IMR-90 (cell line): ENCODE data around the gene OSBPL9. TPM values are rescaled to one million over a fixed set of nuclear protein-coding genes. Genes with fewer than 3 reads are reported as not detected.

Experiments used
- ATAC-seq: fragments of 200-7000 bp; cut with Tn5 transposase; 2 replicates; pipeline ENCODE4 v1.9.1; 2020; ENCODE audit warnings: low read depth, mild to moderate bottlenecking, moderate library complexity
- BruUV-seq: library from RNA; stranded (reverse); fragments of 400-500 nt; replicated peaks from 2 replicates; lab custom pipeline; 2021; lab: Mats Ljungman, UMichigan
- CTCF ChIA-PET: fragments of 300-600 bp; formaldehyde crosslinking; extraction: SDS; loops from one replicate; lab custom pipeline; 2021; ENCODE audit warnings: antibody characterized with exemption; lab: Yijun Ruan, JAX
- POLR2A ChIA-PET: fragments of 300-600 bp; sonication (Branson Sonifier 250); formaldehyde crosslinking; loops from one replicate; lab custom pipeline; 2022; ENCODE audit warnings: antibody characterized with exemption; ENCODE audit not compliant: unreplicated experiment; lab: Charles Lee
- DNase-seq: peaks from one replicate; pipeline ENCODE4 v3.0.0; 2013
- H2AFZ ChIP-seq: replicated peaks from 2 replicates; pipeline ENCODE3; 2013; ENCODE audit warnings: low read length, mild to moderate bottlenecking; ENCODE audit not compliant: poor library complexity
- H2AK5ac ChIP-seq: 2 replicates; pipeline ENCODE4 v1.6.1; 2013; ENCODE audit warnings: low read depth, low read length, inconsistent platforms
- H2AK9ac ChIP-seq: replicated peaks from 2 replicates; pipeline ENCODE3; 2013; ENCODE audit warnings: mild to moderate bottlenecking, low read depth, low read length, moderate library complexity; ENCODE audit not compliant: poor library complexity
- H2BK120ac ChIP-seq: 2 replicates; pipeline ENCODE4 v1.6.1; 2013; ENCODE audit warnings: low read depth, low read length, inconsistent platforms
- H2BK15ac ChIP-seq: 3 replicates; pipeline ENCODE4 v1.6.1; 2013; ENCODE audit warnings: low read depth, low read length, inconsistent platforms
- H2BK20ac ChIP-seq: 2 replicates; pipeline ENCODE4 v1.6.1; 2013; ENCODE audit warnings: low read depth, mild to moderate bottlenecking, inconsistent platforms, low read length, moderate library complexity
- H2BK5ac ChIP-seq: 2 replicates; pipeline ENCODE4 v1.6.1; 2013; ENCODE audit warnings: mild to moderate bottlenecking, low read depth, low read length, inconsistent platforms; ENCODE audit not compliant: poor library complexity, severe bottlenecking
- H3K14ac ChIP-seq: replicated peaks from 2 replicates; pipeline ENCODE4 v1.6.1; 2013; ENCODE audit warnings: low read depth, low read length, inconsistent platforms
- H3K18ac ChIP-seq: 2 replicates; pipeline ENCODE4 v1.6.1; 2013; ENCODE audit warnings: low read depth, low read length, control low read depth
- H3K23ac ChIP-seq: 2 replicates; pipeline ENCODE4 v1.6.1; 2013; ENCODE audit warnings: low read depth, low read length, inconsistent platforms
- H3K27ac ChIP-seq: 2 replicates; pipeline ENCODE4 v1.5.1; 2013; ENCODE audit warnings: mild to moderate bottlenecking, control low read depth, low read length; ENCODE audit not compliant: insufficient read depth
- H3K27me3 ChIP-seq: 2 replicates; pipeline ENCODE4 v1.6.1; 2013; ENCODE audit warnings: low read length; ENCODE audit not compliant: control insufficient read depth, insufficient read depth
- H3K36me3 ChIP-seq: 2 replicates; pipeline ENCODE4 v1.6.1; 2013; ENCODE audit warnings: low read length, mixed read lengths; ENCODE audit not compliant: control insufficient read depth, insufficient read depth
- H3K4ac ChIP-seq: 2 replicates; pipeline ENCODE4 v1.6.1; 2013; ENCODE audit warnings: low read depth, low read length, inconsistent platforms
- H3K4me1 ChIP-seq: 2 replicates; pipeline ENCODE4 v1.6.1; 2013; ENCODE audit warnings: low read length, mixed read lengths; ENCODE audit not compliant: control insufficient read depth, insufficient read depth
- H3K4me2 ChIP-seq: 2 replicates; pipeline ENCODE4 v1.6.1; 2013; ENCODE audit warnings: low read depth, mild to moderate bottlenecking, control low read depth, low read length, moderate library complexity
- H3K4me3 ChIP-seq: 2 replicates; pipeline ENCODE4 v1.5.1; 2013; ENCODE audit warnings: low read depth, mild to moderate bottlenecking, control low read depth, low read length, moderate library complexity; ENCODE audit not compliant: insufficient read depth
- H3K56ac ChIP-seq: 2 replicates; pipeline ENCODE4 v1.6.1; 2013; ENCODE audit warnings: low read length, inconsistent platforms; ENCODE audit not compliant: insufficient read depth; ENCODE audit errors: extremely low read depth
- H3K79me1 ChIP-seq, 2 experiments: 2 replicates each; pipeline ENCODE4 v1.6.1; 2013; ENCODE audit warnings: low read length in 2 of 2, inconsistent platforms in 1 of 2, low read depth in 1 of 2
- H3K9ac ChIP-seq: 2 replicates; pipeline ENCODE4 v1.6.1; 2013; ENCODE audit warnings: low read depth, low read length, control low read depth
- H3K9me1 ChIP-seq: 2 replicates; pipeline ENCODE4 v1.6.1; 2013; ENCODE audit warnings: low read length, inconsistent platforms; ENCODE audit not compliant: insufficient read depth
- H3K9me3 ChIP-seq: 2 replicates; pipeline ENCODE4 v1.6.1; 2013; ENCODE audit warnings: low read length; ENCODE audit not compliant: control insufficient read depth, insufficient read depth
- H4K20me1 ChIP-seq: 2 replicates; pipeline ENCODE4 v1.6.1; 2013; ENCODE audit warnings: low read length, inconsistent platforms; ENCODE audit not compliant: insufficient read depth
- H4K5ac ChIP-seq: 2 replicates; pipeline ENCODE4 v1.6.1; 2013; ENCODE audit warnings: mild to moderate bottlenecking, low read depth, low read length, control low read depth
- H4K8ac ChIP-seq, 2 experiments: 2 replicates each; pipeline ENCODE4 v1.6.1; 2013; ENCODE audit warnings: low read depth in 2 of 2, low read length in 2 of 2, control low read depth in 1 of 2, inconsistent platforms in 1 of 2
- H4K91ac ChIP-seq: 2 replicates; pipeline ENCODE4 v1.6.1; 2013; ENCODE audit warnings: low read depth, low read length, inconsistent platforms; ENCODE audit not compliant: insufficient read depth
- WGBS, 2 experiments: methylation state at CpG; one replicate each; pipeline versions ENCODE4 v1.1.5 to v1.1.7; 2013; ENCODE audit warnings: missing lambda C conversion rate in 2 of 2; ENCODE audit not compliant: insufficient read length in 1 of 2; ENCODE audit errors: extremely low coverage in 2 of 2; 5-methylcytosine and 5-hydroxymethylcytosine counted together
- dilution Hi-C: fragments of 300-500 bp; cut with HindIII; formaldehyde crosslinking; loops from one replicate; pipeline ENCODE4 v1.14.3; 2018; ENCODE audit warnings: low sequenced_read_pairs; ENCODE audit not compliant: unreplicated experiment
- in situ Hi-C: fragments of 300-500 bp; cut with MboI; formaldehyde crosslinking; loops from 3 replicates; pipeline ENCODE4 v1.14.3; 2019; ENCODE audit warnings: low sequenced_read_pairs, inconsistent platforms, mixed read lengths
- intact Hi-C: fragments of 100-400 bp; cut with micrococcal nuclease; formaldehyde crosslinking; loops from 2 replicates; pipeline ENCODE4 v1.10.0; 2022
- polyA plus RNA-seq, 3 experiments: library from polyadenylated mRNA; depleted of rRNA; stranded (reverse); fragments of >200 nt; gene quantifications; 2 replicates each; pipeline ENCODE4 v1.2.3, GENCODE V29; 2012; ENCODE audit warnings: low replicate concordance in 1 of 3
- total RNA-seq: library from RNA; depleted of rRNA; stranded (reverse); fragments of >200 nt; gene quantifications from 2 replicates; pipeline ENCODE4 v1.2.3, GENCODE V29; 2012
- TF ChIP-seq, protein P1 (sequence below): conservative IDR thresholded peaks from 2 replicates; pipeline ENCODE4 v1.5.1; 2012; ENCODE audit warnings: mild to moderate bottlenecking, low read depth, low read length, improper control_type of control experiment

The OSBPL9 gene
- total and polyA plus RNA-seq, 2 of the 4 experiments (the other 2 are of a cell fraction): 51.4 to 127 TPM

DNA sequence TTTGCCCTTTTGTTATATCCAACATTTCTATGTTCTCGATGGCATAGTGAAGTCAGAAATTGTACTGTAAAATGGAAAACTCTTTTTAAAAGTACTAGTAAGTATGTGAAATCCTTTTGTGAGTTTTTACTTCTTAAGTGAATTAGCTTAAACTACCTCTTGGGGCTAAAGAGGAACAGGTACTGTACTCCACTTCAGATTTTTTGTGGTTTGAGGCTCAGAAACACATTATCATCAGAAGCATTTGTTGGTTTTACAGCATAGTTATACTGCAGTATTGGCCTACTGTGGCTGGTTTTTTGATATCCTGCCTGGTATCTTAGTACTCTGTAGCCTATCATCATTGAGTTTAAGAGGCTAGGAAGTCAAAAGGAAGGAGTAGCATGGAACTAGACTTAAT lies 144.5 kb downstream of the OSBPL9 start:
- H2BK15ac ChIP-seq: no peak overlapping the region
- no peaks in the 10 kb centered on the region for H3K9me1 ChIP-seq
- no peak overlapping the region for H3K56ac ChIP-seq
- H3K79me1 ChIP-seq: peaks cover 7% of the 10 kb centered on the region in 2 experiments; a peak in 2 of 4 replicates
- no peak overlapping the region for H2AFZ ChIP-seq
- no CpG with 5 or more reads among the region's 1 CpG for WGBS, 2 experiments
- H3K4me3 ChIP-seq: no peak overlapping the region
- H3K18ac ChIP-seq: no peak overlapping the region
- DNase-seq (no peak), ATAC-seq (no peak)
- no peak overlapping the region for H2AK5ac ChIP-seq
- TF ChIP-seq, protein P1, sequence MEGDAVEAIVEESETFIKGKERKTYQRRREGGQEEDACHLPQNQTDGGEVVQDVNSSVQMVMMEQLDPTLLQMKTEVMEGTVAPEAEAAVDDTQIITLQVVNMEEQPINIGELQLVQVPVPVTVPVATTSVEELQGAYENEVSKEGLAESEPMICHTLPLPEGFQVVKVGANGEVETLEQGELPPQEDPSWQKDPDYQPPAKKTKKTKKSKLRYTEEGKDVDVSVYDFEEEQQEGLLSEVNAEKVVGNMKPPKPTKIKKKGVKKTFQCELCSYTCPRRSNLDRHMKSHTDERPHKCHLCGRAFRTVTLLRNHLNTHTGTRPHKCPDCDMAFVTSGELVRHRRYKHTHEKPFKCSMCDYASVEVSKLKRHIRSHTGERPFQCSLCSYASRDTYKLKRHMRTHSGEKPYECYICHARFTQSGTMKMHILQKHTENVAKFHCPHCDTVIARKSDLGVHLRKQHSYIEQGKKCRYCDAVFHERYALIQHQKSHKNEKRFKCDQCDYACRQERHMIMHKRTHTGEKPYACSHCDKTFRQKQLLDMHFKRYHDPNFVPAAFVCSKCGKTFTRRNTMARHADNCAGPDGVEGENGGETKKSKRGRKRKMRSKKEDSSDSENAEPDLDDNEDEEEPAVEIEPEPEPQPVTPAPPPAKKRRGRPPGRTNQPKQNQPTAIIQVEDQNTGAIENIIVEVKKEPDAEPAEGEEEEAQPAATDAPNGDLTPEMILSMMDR: no peak
- no peak overlapping the region for H4K8ac ChIP-seq
- BruUV-seq: no TSS peak
- no peaks in the 10 kb centered on the region for H3K9me3 ChIP-seq
- H2AK9ac ChIP-seq: no peak overlapping the region
- H2BK20ac ChIP-seq: no peak overlapping the region
- no peak overlapping the region for H3K23ac ChIP-seq
- no peak overlapping the region for H3K9ac ChIP-seq
- no peak overlapping the region for H4K5ac ChIP-seq
- H3K27me3 ChIP-seq: no peaks in the 10 kb centered on the region
- POLR2A ChIA-PET: no interaction called here
- no peak overlapping the region for H2BK120ac ChIP-seq
- H3K4me2 ChIP-seq: no peak overlapping the region
- intact Hi-C loops: no loop called here
- no peak overlapping the region for H3K14ac ChIP-seq
- H3K4me1 ChIP-seq: no peaks in the 10 kb centered on the region
- dilution Hi-C loops: no loop called here
- H3K4ac ChIP-seq: no peak overlapping the region
- H4K20me1 ChIP-seq: no peaks in the 10 kb centered on the region
- CTCF ChIA-PET: interaction anchor here (1.7 kb wide), 1 partner anchor 8 kb away, joined by 8 read pairs; no protein-coding TSS in a partner anchor
- H4K91ac ChIP-seq: no peak overlapping the region
- H2BK5ac ChIP-seq: no peak overlapping the region
- H3K36me3 ChIP-seq: peaks cover 5% of the 10 kb centered on the region; the same call in 1 of the 2 replicates
- in situ Hi-C loops: no loop called here
- no peak overlapping the region for H3K27ac ChIP-seq
